Heart left ventricle (tissue), 13 donors: ENCODE measurements around the gene DNAJC3.

ENCODE experiments used
- POLR2A ChIP-seq, 2 donors: fragments of 450-650 bp; IDR thresholded peaks; one replicate each; pipeline ENCODE4 v1.6.1; 2017; ENCODE audit warnings: antibody characterized with exemption in 2 of 2, mild to moderate bottlenecking in 2 of 2, moderate library complexity in 2 of 2
- TF ChIP-seq, protein P1 (sequence below), 12 donors: fragments of 200-600 bp; sonication (generic) in 4 of 12; IDR thresholded peaks; one replicate each; pipeline versions ENCODE4 v1.5.0 to v1.8.0; 2018 to 2022; ENCODE audit warnings: antibody characterized with exemption in 12 of 12, mild to moderate bottlenecking in 5 of 12
- donor health status: ischemic (EF 13 %, LVEDD 7.1; RV severe dilation, severe dysfunction).
- donor health status: DM: no; HTN: yes; CAD: no.
- donor health status: DM: no; HTN: no; CAD: no.
- donor health status: ischemic (EF 25% LVEDD 6.9; RV normal size, moderate dysfunction).
- donor health status: ischemic (EF 25% LVEDD 5.7; RV mildly dilated, moderate dysfunction).
- donor health status: ischemic (EF 35%, LVEDD 5.7; RV mildly dilated, moderate dysfunction).
- donor health status: nonischemic (EF 11% LVEDD 7.7; RV severe dilation, severe dysfunction).
- donor health status: DM: yes; HTN: yes; CAD: no.
- donor health status: PGD.
- donor health status: ischemic (EF 29% LVEDD 5.4; RV normal size, mild dysfunction).
- donor health status: nonischemic (EF 23%, LVEDD 6.1; RV moderate dilation, normal function).

- TF ChIP-seq, protein P1, sequence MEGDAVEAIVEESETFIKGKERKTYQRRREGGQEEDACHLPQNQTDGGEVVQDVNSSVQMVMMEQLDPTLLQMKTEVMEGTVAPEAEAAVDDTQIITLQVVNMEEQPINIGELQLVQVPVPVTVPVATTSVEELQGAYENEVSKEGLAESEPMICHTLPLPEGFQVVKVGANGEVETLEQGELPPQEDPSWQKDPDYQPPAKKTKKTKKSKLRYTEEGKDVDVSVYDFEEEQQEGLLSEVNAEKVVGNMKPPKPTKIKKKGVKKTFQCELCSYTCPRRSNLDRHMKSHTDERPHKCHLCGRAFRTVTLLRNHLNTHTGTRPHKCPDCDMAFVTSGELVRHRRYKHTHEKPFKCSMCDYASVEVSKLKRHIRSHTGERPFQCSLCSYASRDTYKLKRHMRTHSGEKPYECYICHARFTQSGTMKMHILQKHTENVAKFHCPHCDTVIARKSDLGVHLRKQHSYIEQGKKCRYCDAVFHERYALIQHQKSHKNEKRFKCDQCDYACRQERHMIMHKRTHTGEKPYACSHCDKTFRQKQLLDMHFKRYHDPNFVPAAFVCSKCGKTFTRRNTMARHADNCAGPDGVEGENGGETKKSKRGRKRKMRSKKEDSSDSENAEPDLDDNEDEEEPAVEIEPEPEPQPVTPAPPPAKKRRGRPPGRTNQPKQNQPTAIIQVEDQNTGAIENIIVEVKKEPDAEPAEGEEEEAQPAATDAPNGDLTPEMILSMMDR (IDR thresholded peaks at IDR 0.05): no peak
- TF ChIP-seq POLR2A (IDR thresholded peaks at IDR 0.05): no peak
These were observed 706 bp upstream of the DNAJC3 start for GRCh38 chr13:95676105-95676761.
